PC-3 (cell line): Measurements from ENCODE around the gene CNPY2. TPM values are rescaled to one million over a fixed set of nuclear protein-coding genes. Genes with fewer than 3 reads are reported as not detected.

Source experiments
- ATAC-seq: fragments of 200-7000 bp; cut with Tn5 transposase; 2 replicates; pipeline ENCODE4 v1.9.1; 2020; ENCODE audit warnings: mild to moderate bottlenecking, moderate library complexity
- BruUV-seq: library from RNA; stranded (reverse); fragments of 400-500 nt; replicated peaks from 2 replicates; lab custom pipeline; 2021; lab: Mats Ljungman, UMichigan
- CTCF ChIA-PET: fragments of 300-600 bp; sonication (Branson Sonifier 250); formaldehyde crosslinking; loops from one replicate; lab custom pipeline; 2022; ENCODE audit warnings: antibody characterized with exemption; lab: Charles Lee
- POLR2A ChIA-PET: fragments of 300-600 bp; sonication (Branson Sonifier 250); formaldehyde crosslinking; loops from one replicate; lab custom pipeline; 2022; ENCODE audit warnings: antibody characterized with exemption; ENCODE audit not compliant: unreplicated experiment; lab: Charles Lee
- DNase-seq: peaks from one replicate; pipeline ENCODE4 v3.0.0-alpha.2; 2015
- H2AFZ ChIP-seq: fragments of 300-600 bp; sonication (generic); 2 replicates; pipeline ENCODE4 v1.6.0; 2016; ENCODE audit warnings: antibody characterized with exemption, low read length
- H3F3A ChIP-seq: fragments of 300-600 bp; sonication (generic); one replicate; pipeline ENCODE4 v1.6.0; 2017; ENCODE audit warnings: antibody characterized with exemption, low read length, control low read depth, mild to moderate bottlenecking; ENCODE audit not compliant: unreplicated experiment
- H3K27ac ChIP-seq: fragments of 300-600 bp; sonication (generic); 2 replicates; pipeline ENCODE4 v1.5.1; 2016; ENCODE audit warnings: mild to moderate bottlenecking, low read length
- H3K27me3 ChIP-seq: fragments of 300-600 bp; sonication (generic); 2 replicates; pipeline ENCODE4 v1.6.1; 2016; ENCODE audit warnings: low read length, mixed read lengths
- H3K36me3 ChIP-seq: fragments of 300-600 bp; sonication (generic); 2 replicates; pipeline ENCODE4 v1.6.1; 2016; ENCODE audit warnings: low read depth, mixed run types, low read length, mixed read lengths
- H3K4me1 ChIP-seq: fragments of 300-600 bp; sonication (generic); 2 replicates; pipeline ENCODE4 v1.5.1; 2016; ENCODE audit warnings: low read length; ENCODE audit not compliant: insufficient read depth
- H3K4me2 ChIP-seq: fragments of 300-600 bp; sonication (generic); 2 replicates; pipeline ENCODE4 v1.6.0; 2016; ENCODE audit warnings: low read length
- H3K4me3 ChIP-seq: fragments of 300-600 bp; sonication (generic); 2 replicates; pipeline ENCODE4 v1.5.1; 2016; ENCODE audit warnings: mild to moderate bottlenecking, low read length, mixed read lengths
- H3K79me2 ChIP-seq: fragments of 300-600 bp; sonication (generic); 2 replicates; pipeline ENCODE4 v1.6.1; 2017; ENCODE audit warnings: low read length, mixed read lengths
- H3K9ac ChIP-seq: fragments of 300-600 bp; sonication (generic); 2 replicates; pipeline ENCODE4 v1.6.0; 2016; ENCODE audit warnings: mild to moderate bottlenecking, low read length
- H3K9me2 ChIP-seq: fragments of 300-600 bp; sonication (generic); replicated peaks from 2 replicates; pipeline ENCODE4 v1.6.1; 2016; ENCODE audit warnings: mixed run types, low read length, mixed read lengths
- H3K9me3 ChIP-seq: fragments of 300-600 bp; sonication (generic); 2 replicates; pipeline ENCODE4 v1.6.1; 2016; ENCODE audit warnings: low read length, mixed read lengths
- H4K20me1 ChIP-seq: fragments of 300-600 bp; sonication (generic); 2 replicates; pipeline ENCODE4 v1.6.1; 2016; ENCODE audit warnings: low read length, mixed read lengths
- CTCF ChIP-seq: fragments of 300-600 bp; sonication (generic); conservative IDR thresholded peaks from 2 replicates; pipeline ENCODE4 v1.5.1; 2017; ENCODE audit warnings: antibody characterized with exemption, low read depth, mild to moderate bottlenecking, low read length
- EZH2 ChIP-seq: fragments of 300-600 bp; sonication (generic); IDR thresholded peaks from one replicate; pipeline ENCODE4 v1.6.1; 2017; ENCODE audit warnings: antibody characterized with exemption, mild to moderate bottlenecking, low read length; ENCODE audit not compliant: unreplicated experiment
- EZH2phosphoT487 ChIP-seq: fragments of 300-600 bp; sonication (generic); IDR thresholded peaks from 2 replicates; pipeline ENCODE4 v1.6.1; 2018; ENCODE audit warnings: mild to moderate bottlenecking, antibody characterized with exemption, low read length, borderline replicate concordance
- intact Hi-C: fragments of 100-400 bp; cut with micrococcal nuclease; formaldehyde crosslinking; loops from 2 replicates; pipeline ENCODE4 v1.9.0; 2023
- total RNA-seq: library from RNA; depleted of rRNA; stranded (reverse); fragments of >200 nt; gene quantifications from 2 replicates; pipeline ENCODE4 v1.2.3, GENCODE V29; 2014

The CNPY2 gene
- total RNA-seq, 1 experiment from 2014 or later, result 109 TPM

- H3F3A ChIP-seq, result no peaks in the 10 kb centered on the region
- H2AFZ ChIP-seq, result no peak overlapping the region
- H3K27me3 ChIP-seq, result no peaks in the 10 kb centered on the region
- peaks cover 13% of the 10 kb centered on the region for H3K36me3 ChIP-seq
- no peak overlapping the region for H3K4me2 ChIP-seq
- H3K4me1 ChIP-seq, result peaks cover 8% of the 10 kb centered on the region
- no peak overlapping the region for H3K9ac ChIP-seq
- no peak overlapping the region for H3K4me3 ChIP-seq
- no peaks in the 10 kb centered on the region for H3K9me2 ChIP-seq
- no peaks in the 10 kb centered on the region for H4K20me1 ChIP-seq
- ChIA-PET POLR2A (no interaction called here), CTCF (no interaction called here)
- DNase-seq (no peak), ATAC-seq (no peak)
- no peak overlapping the region for H3K27ac ChIP-seq
- intact Hi-C loops, result no loop called here
- no TSS peak for BruUV-seq
- TF ChIP-seq EZH2 (no peak), EZH2phosphoT487 (no peak), CTCF (no peak)
- no peaks in the 10 kb centered on the region for H3K9me3 ChIP-seq
- 0 out of 2 replicates have a peak, but pooled peaks cover under 1% of the 10 kb centered on the region for H3K79me2 ChIP-seq
Observed at GRCh38 chr12:56304872-56305590, 10.8 kb downstream of the CNPY2 start.

GRCh38 chr12:56304276-56304675 is 11.5 kb downstream of the CNPY2 start:
- intact Hi-C loops, result no loop called here
- Histone ChIP-seq H3K9me2 (no peaks in the 10 kb centered on the region), H3K4me2 (no peak overlapping the region), H4K20me1 (0 out of 2 replicates have a peak, but pooled peaks cover under 1% of the 10 kb centered on the region), H3F3A (no peaks in the 10 kb centered on the region), H3K27ac (no peak overlapping the region), H3K27me3 (no peaks in the 10 kb centered on the region), H2AFZ (no peak overlapping the region), H3K36me3 (peaks cover 13% of the 10 kb centered on the region), H3K9me3 (no peaks in the 10 kb centered on the region), H3K9ac (no peak overlapping the region), H3K4me3 (no peak overlapping the region), H3K4me1 (peaks cover 8% of the 10 kb centered on the region), H3K79me2 (peaks cover 8% of the 10 kb centered on the region)
- ChIA-PET CTCF (no interaction called here), POLR2A (no interaction called here)
- ATAC-seq, result no peak
- no TSS peak for BruUV-seq
- TF ChIP-seq CTCF (no peak), EZH2 (no peak), EZH2phosphoT487 (no peak)
- DNase-seq, result no peak
